Adrenal gland (tissue), 12 donors: ENCODE results near the gene GFRAL. TPM values are rescaled to one million over a fixed set of nuclear protein-coding genes. Genes with fewer than 3 reads are reported as not detected.

Experiments
- DNase-seq, 7 donors: peaks; one replicate each; pipeline ENCODE4 v3.0.0-alpha.2; 2019 to 2020
- H3K27ac ChIP-seq, 5 donors: fragments of 200-600 bp; sonication (generic) in 4 of 5; 1 replicate in 3 of 5; 2 replicates in 2 of 5; pipeline versions ENCODE4 v1.5.1 to v1.8.0; 2016 to 2020; ENCODE audit warnings: mild to moderate bottlenecking in 1 of 5
- H3K27me3 ChIP-seq: fragments of 200-600 bp; 2 replicates; pipeline ENCODE4 v1.8.0; 2021
- H3K36me3 ChIP-seq, 2 donors: fragments of 200-600 bp; replicated peaks in 1 of 2; 1 replicate in 1 of 2; 2 replicates in 1 of 2; pipeline versions ENCODE4 v1.5.1 to v1.8.0; 2018 to 2022
- H3K4me1 ChIP-seq, 2 donors: fragments of 200-600 bp; replicated peaks in 1 of 2; 1 replicate in 1 of 2; 2 replicates in 1 of 2; pipeline versions ENCODE4 v1.5.1 to v1.8.0; 2018 to 2021
- H3K4me3 ChIP-seq, 4 donors: fragments of 200-600 bp; sonication (generic) in 3 of 4; one replicate each; pipeline ENCODE4 v1.5.1; 2016 to 2018
- H3K9me3 ChIP-seq, 3 donors: fragments of 200-600 bp; sonication (generic) in 1 of 3; replicated peaks in 1 of 3; 1 replicate in 2 of 3; 2 replicates in 1 of 3; pipeline versions ENCODE4 v1.5.1 to v1.8.0; 2016 to 2021
- CTCF ChIP-seq, 6 experiments: fragments of 450-650 bp in 4 of 6; fragments of 200-600 bp in 2 of 6; sonication (generic) in 1 of 6; IDR thresholded peaks; 1 replicate in 5 of 6; 2 replicates in 1 of 6; pipeline versions ENCODE4 v1.5.1 to v1.8.0; 2016 to 2021; ENCODE audit warnings: antibody characterized with exemption in 6 of 6, mild to moderate bottlenecking in 2 of 6, moderate library complexity in 1 of 6
- POLR2A ChIP-seq, 2 donors: fragments of 450-650 bp; IDR thresholded peaks; one replicate each; pipeline ENCODE4 v1.6.1; 2017; ENCODE audit warnings: antibody characterized with exemption in 2 of 2, mild to moderate bottlenecking in 2 of 2, moderate library complexity in 1 of 2
- WGBS, 4 donors: extraction: QIAGEN DNeasy Blood & Tissue Kit in 2 of 4; methylation state at CpG; one replicate each; pipeline versions ENCODE4 v1.1.5 to v1.1.7; 2013 to 2017; 5-methylcytosine and 5-hydroxymethylcytosine counted together
- intact Hi-C, 2 donors: fragments of 100-400 bp; cut with DNase I; formaldehyde crosslinking; loops; one replicate each; pipeline versions ENCODE4 v1.14.1 to v1.15.0; 2022 to 2023
- polyA plus RNA-seq, 3 donors: library from polyadenylated mRNA; stranded (reverse); fragments of 200-250 nt in 2 of 3; fragments of 350-450 nt in 1 of 3; fragmentation: Illumina TruSeq in 1 of 3; extraction: RNeasy Lipid Tissue Mini Kit (QIAGEN cat#74804) in 1 of 3; gene quantifications; one replicate each; pipeline ENCODE4 v1.2.3, GENCODE V29; 2013 to 2014
- total RNA-seq, 9 donors: library from RNA; depleted of rRNA in 4 of 9; stranded (reverse); fragments of >200 nt in 4 of 9; fragments of 120-200 nt in 1 of 9; fragmentation: NEBNext Ultra II Directional in 1 of 9; extraction: Animal tissue kit (Norgen Biotek cat#: 25700) in 1 of 9; gene quantifications; one replicate each; pipeline versions ENCODE4 v1.1.0 to v1.2.4, GENCODE V29; 2013 to 2023
- donor health status: healthy with polysubstance abuse.
- donor health status: Bipolar disorder and iron deficiency.
- donor health status: DM: yes; HTN: yes; CAD: no.
- donor health status: DM: no; HTN: no; CAD: no.
- donor health status: DM: no; HTN: no; CAD: no.
- donor health status: DM: yes; HTN: yes; CAD: no.

GFRAL gene
- total and polyA plus RNA-seq, 12 donors = not detected

- no peaks in the 10 kb centered on the region for H3K4me1 ChIP-seq
These were observed 22.5 kb upstream of the GFRAL start for GRCh38 chr6:55304747-55305146.

GRCh38 chr6:55319961-55320695 lies 7.1 kb upstream of the GFRAL start:
- no peak for TF ChIP-seq POLR2A (IDR thresholded peaks at IDR 0.05)
- TF ChIP-seq CTCF (IDR thresholded peaks at IDR 0.05) = no peak
- Histone ChIP-seq H3K36me3 (no peaks in the 10 kb centered on the region), H3K4me1 (no peaks in the 10 kb centered on the region), H3K27me3 (no peaks in the 10 kb centered on the region), H3K27ac (no peak overlapping the region), H3K4me3 (no peak overlapping the region), H3K9me3 (no peaks in the 10 kb centered on the region)
- no peak for DNase-seq
- intact Hi-C loops = no loop called here

More at GRCh38 chr6:55304747-55305146, 22.5 kb upstream of the GFRAL start:
- Histone ChIP-seq H3K27me3 (no peaks in the 10 kb centered on the region), H3K4me3 (no peak overlapping the region), H3K36me3 (no peaks in the 10 kb centered on the region), H3K9me3 (no peaks in the 10 kb centered on the region), H3K27ac (no peak overlapping the region)
- TF ChIP-seq POLR2A (IDR thresholded peaks at IDR 0.05) = no peak
- no peak for DNase-seq
- intact Hi-C loops = no loop called here
- 55 to 82% (median 73%) methylated on average over 1 of the region's 1 CpG for WGBS, 4 donors

- H3K4me1 ChIP-seq = no peaks in the 10 kb centered on the region
- no peak for TF ChIP-seq POLR2A (IDR thresholded peaks at IDR 0.05)
- no peak for TF ChIP-seq CTCF (IDR thresholded peaks at IDR 0.05)
- H3K9me3 ChIP-seq = no peaks in the 10 kb centered on the region
- intact Hi-C loops = no loop called here
- H3K27ac ChIP-seq = no peak overlapping the region
- no peak for DNase-seq
- H3K36me3 ChIP-seq = no peaks in the 10 kb centered on the region
- no peaks in the 10 kb centered on the region for H3K27me3 ChIP-seq
- no peak overlapping the region for H3K4me3 ChIP-seq
- 49 to 68% (median 53%) methylated on average over 2 of the region's 2 CpGs for WGBS, 4 donors
These were observed 6.6 kb upstream of the GFRAL start for GRCh38 chr6:55320696-55321086.

- no peak overlapping the region for H3K27ac ChIP-seq
- no peak for TF ChIP-seq POLR2A (IDR thresholded peaks at IDR 0.05)
- TF ChIP-seq CTCF (IDR thresholded peaks at IDR 0.05) = no peak
- H3K4me3 ChIP-seq = no peak overlapping the region
- no peaks in the 10 kb centered on the region for H3K4me1 ChIP-seq
- no peaks in the 10 kb centered on the region for H3K36me3 ChIP-seq
- WGBS, 4 donors = 50 to 65% (median 54%) methylated on average over 2 of the region's 2 CpGs
- intact Hi-C loops = no loop called here
- H3K27me3 ChIP-seq = no peaks in the 10 kb centered on the region
- no peaks in the 10 kb centered on the region for H3K9me3 ChIP-seq
- no peak for DNase-seq
These were observed 49.9 kb downstream of the GFRAL start for GRCh38 chr6:55377150-55377549.

GRCh38 chr6:55379471-55379870 lies 52.2 kb downstream of the GFRAL start:
- intact Hi-C loops = no loop called here
- TF ChIP-seq POLR2A (IDR thresholded peaks at IDR 0.05) (no peak), CTCF (IDR thresholded peaks at IDR 0.05) (no peak)

More at GRCh38 chr6:55379471-55379870, 52.2 kb downstream of the GFRAL start:
- DNase-seq = no peak
- Histone ChIP-seq H3K4me3 (no peak overlapping the region), H3K9me3 (no peaks in the 10 kb centered on the region), H3K27me3 (no peaks in the 10 kb centered on the region), H3K27ac (no peak overlapping the region), H3K36me3 (no peaks in the 10 kb centered on the region), H3K4me1 (no peaks in the 10 kb centered on the region)
